ENCODE results near the gene NAA10. TPM values are rescaled to one million over a fixed set of nuclear protein-coding genes. Genes with fewer than 3 reads are reported as not detected.

The NAA10 gene
- total and polyA plus RNA-seq, 5 donors = 61.1 to 108 (median 66.4) TPM

DNA sequence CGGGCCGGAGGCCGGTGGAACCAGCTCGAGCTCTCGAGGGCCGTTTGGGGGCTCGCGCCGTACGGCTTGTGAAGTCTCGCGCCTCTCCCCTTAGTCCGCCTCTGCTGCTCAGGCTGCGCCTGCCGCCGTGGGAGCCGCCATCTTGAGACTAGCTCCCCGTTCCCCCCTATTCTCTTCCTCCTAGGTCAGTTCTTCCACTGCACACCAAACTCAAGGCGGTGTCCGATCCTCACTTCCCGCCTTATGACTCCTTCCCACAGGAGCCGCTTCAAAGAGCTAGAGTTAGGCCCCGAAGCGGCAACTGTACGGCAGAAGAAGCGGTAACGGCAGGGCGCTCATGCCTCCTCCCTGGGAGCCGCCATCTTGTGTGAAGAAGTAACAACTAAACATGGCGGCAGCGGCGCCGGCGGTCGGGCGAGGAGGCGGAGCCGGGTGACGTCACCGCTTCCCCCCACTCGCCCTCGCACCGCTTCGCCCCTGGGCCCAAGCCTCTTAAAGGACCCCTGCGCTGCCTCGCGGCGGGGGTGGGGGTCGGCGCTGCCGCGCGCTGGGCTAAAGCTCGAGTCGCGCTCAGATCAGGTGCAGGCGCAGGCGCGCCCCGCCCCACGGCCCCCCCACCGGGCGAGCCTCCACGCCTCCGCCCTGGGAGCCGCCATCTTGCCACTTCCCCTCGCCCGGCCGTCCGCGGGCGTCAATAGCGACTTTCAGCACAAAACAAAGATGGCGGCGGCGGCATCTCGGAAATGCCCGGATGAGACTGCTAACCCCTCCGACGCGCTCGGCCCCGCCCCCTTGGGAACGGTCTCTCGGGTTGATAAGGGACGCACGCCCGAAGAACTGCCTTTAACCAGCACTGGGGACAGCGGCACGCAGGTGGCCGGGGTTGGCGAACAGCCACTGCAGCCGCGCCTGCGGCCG lies 36.9 kb upstream of the NAA10 start, which contains the start of gene HCFC1:
Gene HCFC1, minus strand, starts transcription at position 369 of the 918 bp plus-strand sequence. CDS start 978 bp downstream, outside the sequence.
- DNase-seq = peak; percentile 95 to 98 (median 97)
- H3K9me3 ChIP-seq (ENCODE audit: control insufficient read depth, low read length) = no peaks in the 10 kb centered on the region
- no peaks in the 10 kb centered on the region for H3K27me3 ChIP-seq (ENCODE audit: control insufficient read depth, insufficient read depth)
- ATAC-seq = peak; percentile 79 to 82
- under 1% methylated on average over 95 of the region's 96 CpGs for WGBS
- H3K27ac ChIP-seq (ENCODE audit: low read length) = peak within 1 kb of the TSS; percentile 96
- peaks cover 17% of the 10 kb centered on the region for H3K4me1 ChIP-seq (ENCODE audit: control insufficient read depth, insufficient read depth, low read length)
- intact Hi-C loops (cut with DNase I) = no loop called here
- H3K4me3 ChIP-seq (ENCODE audit: low read length) = peak within 1 kb of the TSS; percentile 78

DNA sequence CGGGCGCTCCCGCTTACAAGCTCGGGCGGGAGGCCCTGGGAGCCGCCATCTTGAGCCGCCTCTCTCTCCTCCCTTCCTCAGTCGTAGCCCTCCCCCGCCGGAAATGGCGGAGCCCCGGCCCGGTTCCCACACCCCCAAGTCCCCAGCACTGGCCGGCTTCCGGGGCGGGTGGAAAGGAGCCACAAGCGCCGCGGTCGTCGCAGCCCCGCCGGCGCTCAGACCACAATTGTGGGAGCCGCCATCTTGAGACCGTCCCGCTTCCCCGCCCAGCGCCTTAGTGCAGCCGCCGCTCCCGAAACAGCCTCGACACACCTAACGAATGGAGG lies 36.2 kb upstream of the NAA10 start:
- WGBS = under 1% methylated on average over 34 of the region's 34 CpGs
- Histone ChIP-seq H3K27ac (ENCODE audit: low read length) (peak overlapping the region; percentile 96), H3K4me1 (ENCODE audit: control insufficient read depth, insufficient read depth, low read length) (peaks cover 17% of the 10 kb centered on the region), H3K9me3 (ENCODE audit: control insufficient read depth, low read length) (no peaks in the 10 kb centered on the region), H3K27me3 (ENCODE audit: control insufficient read depth, insufficient read depth) (no peaks in the 10 kb centered on the region), H3K4me3 (ENCODE audit: low read length) (peak overlapping the region; percentile 78)
- peak; percentile 92 to 97 (median 94) for DNase-seq
- peak; percentile 80 to 84 for ATAC-seq
- intact Hi-C loops (cut with DNase I) = no loop called here

DNA sequence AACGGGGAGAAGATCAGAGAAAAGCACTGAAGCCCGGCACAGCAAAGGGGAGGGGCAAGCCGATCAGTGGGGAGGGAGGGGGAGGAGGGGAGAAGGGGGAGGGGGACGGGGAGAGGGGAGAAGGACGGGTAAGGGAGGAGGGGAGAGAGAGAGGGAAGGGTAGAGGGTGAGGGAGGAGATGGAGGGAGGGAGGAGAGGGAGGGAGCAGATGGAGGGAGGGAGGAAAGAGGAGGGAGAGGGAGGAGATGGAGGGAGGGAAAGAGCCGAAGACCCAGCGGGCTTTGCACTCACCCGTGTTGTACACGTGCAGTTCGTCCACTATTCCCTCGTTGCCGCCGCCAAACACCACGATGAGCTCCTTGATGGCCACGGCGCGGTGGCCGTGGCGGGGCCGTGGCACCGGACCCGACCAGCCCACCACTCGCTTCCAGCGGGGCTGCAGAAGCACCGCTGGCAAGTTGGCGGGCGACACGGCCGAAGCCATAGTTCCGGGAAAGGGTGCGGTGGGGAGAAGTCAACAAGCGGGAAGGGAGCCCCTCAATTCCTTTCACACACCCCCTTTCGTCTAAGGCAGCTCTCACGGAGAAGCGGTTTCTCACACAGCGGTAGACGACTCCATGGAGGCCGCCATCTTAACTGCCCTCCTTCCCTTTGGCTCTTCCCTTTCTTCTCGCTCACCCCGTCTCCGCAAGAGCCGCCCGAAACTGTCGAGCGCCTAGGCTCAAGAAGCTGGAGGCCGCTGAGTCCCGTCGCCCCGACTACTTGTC lies 35.7 kb upstream of the NAA10 start:
- peak overlapping the region; percentile 96 for H3K27ac ChIP-seq (ENCODE audit: low read length)
- H3K4me1 ChIP-seq (ENCODE audit: control insufficient read depth, insufficient read depth, low read length) = peaks cover 17% of the 10 kb centered on the region
- ATAC-seq (peak; percentile 30 to 34), DNase-seq (peak in 1 of 3 donors; percentile 78)
- no peaks in the 10 kb centered on the region for H3K27me3 ChIP-seq (ENCODE audit: control insufficient read depth, insufficient read depth)
- H3K4me3 ChIP-seq (ENCODE audit: low read length) = peak overlapping the region; percentile 78
- intact Hi-C loops (cut with DNase I) = no loop called here
- WGBS = under 1% methylated on average over 49 of the region's 49 CpGs
- H3K9me3 ChIP-seq (ENCODE audit: control insufficient read depth, low read length) = no peaks in the 10 kb centered on the region

DNA sequence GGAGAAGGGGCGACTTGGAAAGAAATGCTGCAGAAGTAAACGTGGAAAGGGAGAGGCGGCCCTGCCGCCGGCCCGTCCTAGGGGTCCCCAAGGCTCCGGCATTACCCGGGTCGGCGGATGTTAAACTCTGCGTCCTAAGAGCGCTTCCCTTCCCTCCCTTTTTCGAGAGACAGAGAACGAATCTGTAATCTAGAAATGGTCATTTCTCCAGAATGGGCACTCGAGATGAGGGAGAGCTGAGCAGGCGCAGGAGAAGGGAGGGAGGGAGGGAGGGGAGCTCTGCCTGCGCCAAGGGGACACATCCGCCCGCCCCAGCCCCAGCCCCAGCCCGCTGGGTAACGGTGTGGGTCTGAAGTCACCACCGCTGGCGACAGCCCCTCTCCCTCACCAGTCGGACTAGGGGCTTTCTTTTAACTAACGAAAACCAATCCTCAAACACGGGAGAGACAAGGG lies 35.1 kb upstream of the NAA10 start:
- DNase-seq (peak in 1 of 3 donors; percentile 83), ATAC-seq (no peak)
- H3K4me3 ChIP-seq (ENCODE audit: low read length) = peak overlapping the region; percentile 78

GRCh38 chrX:153969125-153969903 lies 34.5 kb upstream of the NAA10 start:
- H3K27ac ChIP-seq (ENCODE audit: low read length) = peak overlapping the region; percentile 56
- no peak for ATAC-seq
- no peak for DNase-seq
- 10% methylated on average over 25 of the region's 25 CpGs for WGBS
- H3K9me3 ChIP-seq (ENCODE audit: control insufficient read depth, low read length) = no peaks in the 10 kb centered on the region
- intact Hi-C loops (cut with DNase I) = no loop called here
- no peaks in the 10 kb centered on the region for H3K27me3 ChIP-seq (ENCODE audit: control insufficient read depth, insufficient read depth)
- peaks cover 12% of the 10 kb centered on the region for H3K4me1 ChIP-seq (ENCODE audit: control insufficient read depth, insufficient read depth, low read length)
- H3K4me3 ChIP-seq (ENCODE audit: low read length) = peak overlapping the region; percentile 78

More for the DNA sequence above, 35.1 kb upstream of the NAA10 start:
- Histone ChIP-seq H3K27me3 (ENCODE audit: control insufficient read depth, insufficient read depth) (no peaks in the 10 kb centered on the region), H3K27ac (ENCODE audit: low read length) (peak overlapping the region; percentile 56), H3K9me3 (ENCODE audit: control insufficient read depth, low read length) (no peaks in the 10 kb centered on the region), H3K4me1 (ENCODE audit: control insufficient read depth, insufficient read depth, low read length) (peaks cover 17% of the 10 kb centered on the region)
- under 1% methylated on average over 26 of the region's 26 CpGs for WGBS
- intact Hi-C loops (cut with DNase I) = no loop called here

GRCh38 chrX:153968754-153969124 lies 33.9 kb upstream of the NAA10 start:
- intact Hi-C loops (cut with DNase I) = no loop called here
- WGBS = 15% methylated on average over 12 of the region's 12 CpGs
- Histone ChIP-seq H3K4me3 (ENCODE audit: low read length) (peak overlapping the region; percentile 78), H3K27me3 (ENCODE audit: control insufficient read depth, insufficient read depth) (no peaks in the 10 kb centered on the region), H3K9me3 (ENCODE audit: control insufficient read depth, low read length) (no peaks in the 10 kb centered on the region), H3K27ac (ENCODE audit: low read length) (peak overlapping the region; percentile 23), H3K4me1 (ENCODE audit: control insufficient read depth, insufficient read depth, low read length) (peaks cover 9% of the 10 kb centered on the region)
- no peak for ATAC-seq
- peak in 1 of 3 donors; percentile 14 for DNase-seq

DNA sequence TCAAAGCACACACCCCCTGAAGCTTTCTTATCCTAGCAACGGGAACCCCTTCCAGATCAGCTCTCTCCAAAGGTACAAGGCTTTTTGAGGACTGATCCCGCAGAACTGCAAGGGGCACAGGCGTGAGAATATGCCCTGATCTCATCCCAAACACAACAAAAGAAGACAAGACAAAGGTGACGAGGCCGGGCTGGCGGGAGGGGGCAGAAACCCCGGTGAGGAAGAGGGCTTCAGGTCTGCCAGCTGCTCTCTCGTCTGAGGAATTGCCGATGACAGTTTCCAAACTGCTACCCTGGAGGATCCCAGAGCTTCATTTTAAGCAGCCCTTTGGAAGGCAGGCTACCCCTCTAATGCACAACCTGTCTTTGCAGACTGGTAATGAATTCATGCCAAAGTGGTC lies 33.4 kb upstream of the NAA10 start:
- peaks cover 9% of the 10 kb centered on the region for H3K4me1 ChIP-seq (ENCODE audit: control insufficient read depth, insufficient read depth, low read length)

DNA sequence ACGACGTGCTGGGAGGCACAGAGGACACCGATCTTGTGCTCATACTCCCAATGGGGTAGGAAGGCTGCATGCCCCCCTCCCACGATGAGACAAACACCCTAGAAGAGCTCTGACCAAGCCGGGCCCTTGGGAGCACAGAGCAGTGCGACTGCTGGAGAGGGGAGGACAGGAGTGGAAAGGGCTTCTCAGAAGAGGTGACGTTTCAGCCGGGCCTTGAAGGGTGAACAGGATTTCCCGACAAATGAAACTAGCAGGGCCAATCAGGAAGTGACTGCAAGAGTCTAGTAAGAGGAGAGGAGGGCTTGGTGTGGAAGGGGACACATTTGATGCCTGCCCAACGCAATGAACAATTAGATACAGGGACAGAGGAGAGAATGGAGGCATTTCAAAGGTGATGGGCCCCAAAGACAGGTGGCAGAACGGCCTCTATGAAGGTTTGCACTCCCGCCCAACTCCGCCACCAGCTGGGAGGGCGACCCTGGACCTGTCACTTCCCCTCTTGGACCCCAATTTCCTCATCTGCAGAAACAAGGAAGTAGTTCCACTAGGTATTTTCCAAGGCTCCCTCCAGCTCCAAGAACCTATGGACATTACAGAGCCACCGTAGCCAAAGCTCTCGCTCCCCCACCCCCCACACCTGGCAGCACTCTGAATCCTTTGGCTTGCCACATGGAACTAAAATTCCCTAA lies 32.8 kb upstream of the NAA10 start:
- no peaks in the 10 kb centered on the region for H3K27me3 ChIP-seq (ENCODE audit: control insufficient read depth, insufficient read depth)
- peaks cover 9% of the 10 kb centered on the region for H3K4me1 ChIP-seq (ENCODE audit: control insufficient read depth, insufficient read depth, low read length)
- no peak for ATAC-seq
- peak overlapping the region; percentile 17 for H3K27ac ChIP-seq (ENCODE audit: low read length)
- intact Hi-C loops (cut with DNase I) = no loop called here
- peak in 1 of 3 donors; percentile 50 for DNase-seq
- no peak overlapping the region for H3K4me3 ChIP-seq (ENCODE audit: low read length)
- 45% methylated on average over 16 of the region's 16 CpGs for WGBS
- no peaks in the 10 kb centered on the region for H3K9me3 ChIP-seq (ENCODE audit: control insufficient read depth, low read length)

More for the DNA sequence above, 33.4 kb upstream of the NAA10 start:
- ATAC-seq (no peak), DNase-seq (peak in 1 of 3 donors; percentile 54)
- Histone ChIP-seq H3K27ac (ENCODE audit: low read length) (peak overlapping the region; percentile 15), H3K4me3 (ENCODE audit: low read length) (no peak overlapping the region), H3K9me3 (ENCODE audit: control insufficient read depth, low read length) (no peaks in the 10 kb centered on the region), H3K27me3 (ENCODE audit: control insufficient read depth, insufficient read depth) (no peaks in the 10 kb centered on the region)
- WGBS = 25% methylated on average over 9 of the region's 9 CpGs
- intact Hi-C loops (cut with DNase I) = no loop called here

DNA sequence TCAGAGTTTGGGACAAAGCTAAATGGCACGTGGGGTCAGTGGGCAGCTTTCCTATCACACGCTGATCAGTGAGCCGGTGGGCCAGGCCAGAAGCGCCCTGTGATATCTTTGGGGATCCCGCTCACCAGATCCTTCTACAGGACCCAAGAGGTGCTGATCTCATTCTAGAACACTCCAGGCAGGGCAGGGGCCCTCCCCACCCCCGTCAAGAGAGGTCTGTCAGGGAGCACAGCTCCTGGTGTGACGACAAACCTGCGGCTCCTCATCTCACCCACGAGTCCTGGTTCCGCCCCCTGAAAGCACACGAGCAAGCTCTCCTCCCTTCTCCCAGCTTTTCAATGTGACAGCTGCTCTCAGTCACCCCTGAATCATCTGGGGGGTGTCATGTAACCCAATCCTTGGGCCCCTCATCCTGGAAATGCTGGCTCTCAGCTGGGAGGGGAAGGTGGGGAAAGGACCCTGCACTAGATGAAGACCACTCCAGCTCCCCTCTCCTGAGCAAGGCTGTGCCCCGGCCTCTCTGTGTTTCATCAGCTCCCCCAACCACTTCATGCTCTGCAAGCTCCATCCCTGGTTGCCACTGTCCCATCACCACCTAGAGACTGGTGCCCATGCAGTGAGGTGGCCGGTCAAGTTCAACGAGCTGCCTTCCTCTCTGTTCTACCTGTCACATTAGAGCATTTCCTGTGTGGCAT lies 32.2 kb upstream of the NAA10 start:
- peaks cover 9% of the 10 kb centered on the region for H3K4me1 ChIP-seq (ENCODE audit: control insufficient read depth, insufficient read depth, low read length)
- peak in 1 of 3 donors; percentile 53 for DNase-seq
- H3K27ac ChIP-seq (ENCODE audit: low read length) = peak overlapping the region; percentile 40
- ATAC-seq = no peak
- H3K9me3 ChIP-seq (ENCODE audit: control insufficient read depth, low read length) = no peaks in the 10 kb centered on the region
- intact Hi-C loops (cut with DNase I) = no loop called here
- no peaks in the 10 kb centered on the region for H3K27me3 ChIP-seq (ENCODE audit: control insufficient read depth, insufficient read depth)
- no peak overlapping the region for H3K4me3 ChIP-seq (ENCODE audit: low read length)
- 63% methylated on average over 14 of the region's 14 CpGs for WGBS
